ENCODE results near the gene FAM174B.

GRCh38 chr15:92569778-92570177, 85.8 kb downstream of the FAM174B start:
- TF ChIP-seq POLR2A (IDR thresholded peaks at IDR 0.05) (no peak), CTCF (IDR thresholded peaks at IDR 0.05) (no peak), POLR2AphosphoS5 (IDR thresholded peaks at IDR 0.05) (no peak), EP300 (IDR thresholded peaks at IDR 0.05; ENCODE audit: low read depth) (no peak)
